Bronchial smooth muscle cell (primary cell): ENCODE data around the gene H3-3A. TPM values are rescaled to one million over a fixed set of nuclear protein-coding genes. Genes with fewer than 3 reads are reported as not detected.

Source experiments
- total RNA-seq: library from RNA; depleted of rRNA; stranded (reverse); fragments of >200 nt; gene quantifications from 2 replicates; pipeline ENCODE4 v1.2.1, GENCODE V29; 2014

Gene H3-3A
- 67.8 and 104 TPM in 2 replicates for total RNA-seq

GRCh38 chr1:226062558-226063223 lies at the start of gene H3-3A:
TSS of gene H3-3A (plus strand) at chr1:226062716. CDS start at chr1:226064352, 1,636 bp downstream.

Other genes starting within 250 kb of the H3-3A start
- 11.7 and 15.4 TPM in 2 replicates for gene TMEM63A, start 180.3 kb upstream of the H3-3A start, total RNA-seq
- gene LEFTY1, start 173.6 kb upstream of the H3-3A start, total RNA-seq: 0.16 TPM in 1 of 2 replicates, not detected in the other
- gene PYCR2, start 138.5 kb upstream of the H3-3A start, total RNA-seq: 22.2 and 26.0 TPM in 2 replicates
- not detected in 2 replicates for gene LEFTY2, start 121.5 kb upstream of the H3-3A start, total RNA-seq
- gene SDE2, start 63.4 kb upstream of the H3-3A start, total RNA-seq: 11.8 and 15.4 TPM in 2 replicates
- 51.6 and 66.8 TPM in 2 replicates for gene ACBD3, start 124.0 kb downstream of the H3-3A start, total RNA-seq
- not detected in 2 replicates for gene MIXL1, start 160.9 kb downstream of the H3-3A start, total RNA-seq
- 0.60 and 1.4 TPM in 2 replicates for gene LIN9, start 246.4 kb downstream of the H3-3A start, total RNA-seq